ENCODE data around the gene VPS35L.

VPS35L gene

DNA sequence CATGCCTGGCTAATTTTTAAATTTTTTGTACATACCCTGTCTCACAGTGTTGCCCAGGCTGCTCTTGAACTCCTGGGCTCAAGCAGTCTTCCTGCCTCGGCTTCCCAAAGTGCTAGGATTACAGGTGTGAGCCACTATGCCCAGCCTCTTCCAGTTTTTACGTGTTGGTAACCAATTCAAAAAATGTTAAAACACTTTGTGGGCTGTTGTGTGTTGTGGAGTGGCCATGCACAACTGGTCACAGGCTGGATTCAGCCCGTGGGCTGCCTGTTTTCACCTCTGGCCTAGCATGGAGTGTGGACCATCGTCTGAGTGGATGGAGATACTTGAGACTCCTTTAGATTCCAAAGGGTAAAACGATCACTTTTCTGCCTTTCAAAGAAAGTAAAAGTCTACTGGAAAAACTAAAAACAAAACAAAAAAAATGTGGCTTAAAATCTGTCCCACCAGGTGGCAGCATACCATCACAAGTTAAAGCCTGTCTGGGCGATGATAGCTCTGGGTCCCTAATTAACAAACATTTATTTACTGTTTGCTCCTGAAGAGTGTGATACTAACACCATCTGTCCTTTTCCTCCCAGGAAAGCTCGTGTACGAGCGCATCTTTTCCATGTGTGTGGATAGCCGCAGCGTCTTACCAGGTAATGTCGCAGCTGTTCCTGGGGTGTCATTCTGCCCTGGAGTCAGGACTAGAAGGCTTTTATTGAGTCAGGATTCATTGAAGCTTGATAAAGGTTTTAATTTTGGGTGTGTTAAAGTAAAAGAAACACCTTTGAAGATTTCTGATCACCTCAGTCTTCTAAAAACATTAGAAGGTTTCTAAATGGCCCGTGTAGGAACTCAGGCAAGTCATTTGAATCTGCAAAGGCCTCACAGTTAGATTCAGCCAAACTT is 45.8 kb downstream of the VPS35L start:
- in situ Hi-C loops (cut with HindIII; ENCODE audit: low sequenced_read_pairs), result loop anchor here (5.0 kb wide), 1 partner anchor 291 kb away; no protein-coding TSS in a partner anchor
- no peak overlapping the region for H3K4me3 ChIP-seq (ENCODE audit: low read depth, low read length)
- peak; percentile 60 for TF ChIP-seq CTCF (IDR thresholded peaks at IDR 0.05; ENCODE audit: low read depth, low read length, missing control alignments)
- DNase-seq (ENCODE audit: low read depth), result peak; percentile 23

DNA sequence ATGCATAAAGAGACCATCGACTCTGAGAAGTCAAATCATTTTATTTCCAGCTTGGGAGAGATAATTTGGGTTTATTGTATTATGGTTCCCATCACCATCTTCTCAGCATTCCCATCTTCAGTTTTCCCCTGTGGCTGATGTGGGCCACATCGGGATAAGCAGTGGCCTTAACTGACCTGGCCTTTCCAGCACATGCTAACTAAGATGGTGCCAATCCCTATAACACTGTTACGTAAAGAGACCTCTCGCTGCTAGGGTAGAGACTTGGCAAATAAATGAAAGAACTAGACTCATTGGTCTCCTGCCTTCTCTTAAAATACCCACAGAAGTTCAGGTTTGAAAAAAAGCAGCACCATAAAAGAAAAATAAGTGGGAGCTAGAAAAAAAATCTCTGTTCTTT is 49.4 kb downstream of the VPS35L start:
- no peak overlapping the region for H3K4me3 ChIP-seq (ENCODE audit: low read depth, low read length)
- no peak for DNase-seq (ENCODE audit: low read depth)
- TF ChIP-seq CTCF (IDR thresholded peaks at IDR 0.05; ENCODE audit: low read depth, low read length, missing control alignments), result no peak
- in situ Hi-C loops (cut with HindIII; ENCODE audit: low sequenced_read_pairs), result loop anchor here (5.0 kb wide), 1 partner anchor 287 kb away; no protein-coding TSS in a partner anchor

- no peak for DNase-seq (ENCODE audit: low read depth)
- in situ Hi-C loops (cut with HindIII; ENCODE audit: low sequenced_read_pairs), result no loop called here
- no peak for TF ChIP-seq CTCF (IDR thresholded peaks at IDR 0.05; ENCODE audit: low read depth, low read length, missing control alignments)
- H3K4me3 ChIP-seq (ENCODE audit: low read depth, low read length), result no peak overlapping the region
These were observed 50.2 kb downstream of the VPS35L start for GRCh38 chr16:19605701-19606100.

GRCh38 chr16:19607616-19608280 is 52.2 kb downstream of the VPS35L start:
- no peak for TF ChIP-seq CTCF (IDR thresholded peaks at IDR 0.05; ENCODE audit: low read depth, low read length, missing control alignments)
- no peak overlapping the region for H3K4me3 ChIP-seq (ENCODE audit: low read depth, low read length)
- in situ Hi-C loops (cut with HindIII; ENCODE audit: low sequenced_read_pairs), result no loop called here
- no peak for DNase-seq (ENCODE audit: low read depth)

- no peak overlapping the region for H3K4me3 ChIP-seq (ENCODE audit: low read depth, low read length)
- no peak for DNase-seq (ENCODE audit: low read depth)
- in situ Hi-C loops (cut with HindIII; ENCODE audit: low sequenced_read_pairs), result no loop called here
- TF ChIP-seq CTCF (IDR thresholded peaks at IDR 0.05; ENCODE audit: low read depth, low read length, missing control alignments), result no peak
These were observed 53.9 kb downstream of the VPS35L start for GRCh38 chr16:19609359-19609758.

DNA sequence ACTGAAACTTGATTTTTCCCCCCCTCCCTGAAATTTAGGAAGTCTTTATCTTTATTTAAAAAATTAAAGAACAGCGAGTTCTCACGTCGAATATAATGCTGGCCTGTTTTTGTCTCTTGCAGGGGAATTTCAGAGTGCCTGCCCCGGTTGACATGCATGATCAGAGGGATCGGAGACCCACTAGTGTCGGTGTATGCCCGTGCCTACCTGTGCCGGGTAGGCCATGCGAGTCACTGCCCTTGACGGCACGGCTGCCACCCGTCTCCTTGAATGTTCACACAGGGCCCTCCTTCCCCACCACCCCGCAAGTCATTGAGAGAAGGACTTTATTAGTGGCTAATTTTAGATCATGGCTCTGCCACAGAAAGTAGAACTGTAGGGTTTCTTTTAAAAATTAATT is 54.7 kb downstream of the VPS35L start:
- in situ Hi-C loops (cut with HindIII; ENCODE audit: low sequenced_read_pairs), result no loop called here
- DNase-seq (ENCODE audit: low read depth), result no peak
- TF ChIP-seq CTCF (IDR thresholded peaks at IDR 0.05; ENCODE audit: low read depth, low read length, missing control alignments), result no peak
- H3K4me3 ChIP-seq (ENCODE audit: low read depth, low read length), result no peak overlapping the region
